ENCODE data around the gene RCCD1.
A peak's percentile ranks its signal among the peaks of the same experiment; 100 is the strongest.

Gene RCCD1

DNA sequence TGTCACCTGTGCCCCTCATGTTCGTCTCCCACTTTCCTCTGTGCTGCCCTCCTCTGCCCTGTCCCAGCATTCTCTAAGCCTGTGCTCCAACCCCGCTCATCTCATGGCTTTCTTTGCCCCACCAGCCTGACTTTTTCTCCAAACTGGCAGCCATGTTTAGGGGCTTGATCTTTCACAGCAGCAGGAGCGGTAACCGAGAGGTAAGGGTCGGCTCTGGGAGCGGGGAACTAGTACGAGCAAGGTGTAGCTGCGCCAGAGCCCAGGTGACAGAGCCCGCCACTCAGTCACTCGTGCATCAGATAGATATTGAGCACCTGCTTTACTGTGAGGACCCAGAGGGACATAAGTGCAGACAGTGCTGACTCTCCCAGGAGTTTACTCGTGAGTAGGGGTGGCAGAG lies 38.2 kb upstream of the RCCD1 start:
- ChIA-PET CTCF (interaction anchor here (0.7 kb wide), 1 partner anchor 9 kb away, joined by 3 read pairs; no protein-coding TSS in a partner anchor), POLR2A (no interaction called here)
- Histone ChIP-seq H3K27ac (ENCODE audit: extremely low read depth, low read depth, low read length) (no peak overlapping the region), H3K9me3 (ENCODE audit: control insufficient read depth, insufficient read depth, low read depth, low read length) (no peaks in the 10 kb centered on the region), H3K36me3 (ENCODE audit: control insufficient read depth in 2 of 2, insufficient read depth in 1 of 2, low read length in 2 of 2) (peaks cover 35 to 98% of the 10 kb centered on the region in 2 experiments), H3K4me3 (ENCODE audit: low read depth, low read length) (no peak overlapping the region), H3K4me1 (ENCODE audit: control insufficient read depth, insufficient read depth, low read length) (no peaks in the 10 kb centered on the region)
- TF ChIP-seq ZFP37 (tag by site-specific recombination; IDR thresholded peaks at IDR 0.05) (no peak), ZNF785 (tag by site-specific recombination; IDR thresholded peaks at IDR 0.05) (no peak), HOXA7 (CRISPR knock-in tag; IDR thresholded peaks at IDR 0.05; ENCODE audit: borderline replicate concordance) (no peak), ZNF585B (tag by site-specific recombination; IDR thresholded peaks at IDR 0.05) (no peak)

DNA sequence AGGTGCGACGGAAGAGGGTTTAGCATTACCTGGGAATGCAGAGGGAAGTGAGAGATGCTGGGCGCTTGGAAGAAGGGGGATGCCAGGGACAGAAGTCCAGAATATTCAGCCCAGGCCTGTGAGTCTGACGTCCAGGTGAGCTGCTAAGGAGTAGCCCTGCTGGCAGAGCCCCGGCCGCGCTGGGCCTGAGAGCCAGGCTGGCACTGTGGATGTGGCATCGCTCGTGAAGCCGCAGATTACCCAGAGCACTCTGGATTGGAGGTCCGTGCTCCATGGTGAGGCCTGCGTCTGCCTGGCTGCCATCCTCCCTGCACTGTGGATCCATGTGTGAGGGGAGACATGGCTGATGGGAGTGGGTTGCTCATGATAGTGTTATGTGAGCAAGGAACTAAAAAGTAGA lies 37.1 kb upstream of the RCCD1 start:
- ChIA-PET POLR2A (interaction anchor here (0.6 to 1.9 kb wide), 2 partner anchors 14 to 132 kb away, joined by 3 to 10 read pairs; partner anchors contain the start of gene MAN2A2), CTCF (interaction anchor here (0.5 to 2.1 kb wide), 4 partner anchors 15 to 22 kb away, joined by 3 to 7 read pairs (median 5); partner anchors contain the start of genes HDDC3 and MAN2A2)
- Histone ChIP-seq H3K27ac (ENCODE audit: extremely low read depth, low read depth, low read length) (no peak overlapping the region), H3K9me3 (ENCODE audit: control insufficient read depth, insufficient read depth, low read depth, low read length) (no peaks in the 10 kb centered on the region), H3K36me3 (ENCODE audit: control insufficient read depth in 2 of 2, insufficient read depth in 1 of 2, low read length in 2 of 2) (peaks cover 43 to 91% of the 10 kb centered on the region in 2 experiments), H3K4me3 (ENCODE audit: low read depth, low read length) (no peak overlapping the region), H3K4me1 (ENCODE audit: control insufficient read depth, insufficient read depth, low read length) (no peaks in the 10 kb centered on the region)
- no peak for TF ChIP-seq ZNF266 (tag by site-specific recombination; IDR thresholded peaks at IDR 0.05; ENCODE audit: low read depth)
- 0 out of 2 replicates have a peak, but pooled peaks have one; percentile 2 for TF ChIP-seq ZNF600 (tag by site-specific recombination; IDR thresholded peaks at IDR 0.05)

DNA sequence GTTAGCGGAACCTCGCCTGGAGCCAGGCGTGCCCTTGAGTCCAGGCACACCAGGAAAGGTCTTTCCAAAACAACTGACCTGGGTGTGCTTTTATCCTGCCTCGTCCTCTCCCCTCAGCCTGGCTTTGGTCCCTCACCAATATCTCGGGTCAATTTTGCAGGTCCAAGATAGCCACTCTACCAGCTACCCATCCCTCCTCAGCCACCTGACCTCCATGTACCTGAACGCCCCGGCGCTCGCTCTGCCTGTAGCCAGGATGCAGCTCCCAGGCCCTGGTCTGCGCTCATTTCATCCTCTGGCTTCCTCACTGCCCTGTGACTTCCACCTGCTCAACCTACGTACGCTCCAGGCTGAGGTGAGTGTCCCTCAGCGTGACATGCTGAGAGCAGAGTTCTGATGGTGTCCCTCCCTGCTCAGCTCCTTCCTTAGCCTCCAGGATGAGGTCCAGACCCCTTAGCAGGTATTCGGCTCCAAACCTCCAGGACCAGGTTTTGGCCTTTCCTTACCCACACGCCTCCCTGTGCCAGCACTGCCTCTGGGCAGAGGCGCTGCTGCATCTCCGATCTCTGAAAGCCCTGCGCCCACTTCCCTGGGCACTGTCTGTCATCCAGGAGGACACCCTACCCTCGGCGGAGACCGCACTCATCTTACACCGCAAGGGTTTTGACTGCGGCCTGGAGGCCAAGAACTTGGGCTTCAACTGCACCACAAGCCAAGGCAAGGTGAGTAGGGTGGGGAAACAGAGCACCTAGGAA lies 36.5 kb upstream of the RCCD1 start:
- TF ChIP-seq ZNF138 (tag by site-specific recombination; IDR thresholded peaks at IDR 0.05; ENCODE audit: borderline replicate concordance) (no peak), ZNF133 (tag by site-specific recombination; IDR thresholded peaks at IDR 0.05) (no peak), ZNF626 (tag by site-specific recombination; IDR thresholded peaks at IDR 0.05) (no peak), ZNF23 (tag by site-specific recombination; IDR thresholded peaks at IDR 0.05; ENCODE audit: borderline replicate concordance) (no peak), ZNF629 (tag by site-specific recombination; IDR thresholded peaks at IDR 0.05) (no peak), BCL11B (tag by site-specific recombination; IDR thresholded peaks at IDR 0.05; ENCODE audit: low read depth) (no peak), ZNF623 (tag by site-specific recombination; IDR thresholded peaks at IDR 0.05) (no peak), OVOL3 (tag by site-specific recombination; IDR thresholded peaks at IDR 0.05) (no peak), ZNF433 (tag by site-specific recombination; IDR thresholded peaks at IDR 0.05; ENCODE audit: low read depth) (no peak), ZNF157 (tag by site-specific recombination; IDR thresholded peaks at IDR 0.05) (no peak), ZBTB20 (tag by site-specific recombination; IDR thresholded peaks at IDR 0.05) (no peak), ZNF791 (tag by site-specific recombination; IDR thresholded peaks at IDR 0.05) (no peak), ZBTB21 (tag by site-specific recombination; IDR thresholded peaks at IDR 0.05) (no peak), ZNF585B (tag by site-specific recombination; IDR thresholded peaks at IDR 0.05) (no peak)
- TF ChIP-seq, protein P1, sequence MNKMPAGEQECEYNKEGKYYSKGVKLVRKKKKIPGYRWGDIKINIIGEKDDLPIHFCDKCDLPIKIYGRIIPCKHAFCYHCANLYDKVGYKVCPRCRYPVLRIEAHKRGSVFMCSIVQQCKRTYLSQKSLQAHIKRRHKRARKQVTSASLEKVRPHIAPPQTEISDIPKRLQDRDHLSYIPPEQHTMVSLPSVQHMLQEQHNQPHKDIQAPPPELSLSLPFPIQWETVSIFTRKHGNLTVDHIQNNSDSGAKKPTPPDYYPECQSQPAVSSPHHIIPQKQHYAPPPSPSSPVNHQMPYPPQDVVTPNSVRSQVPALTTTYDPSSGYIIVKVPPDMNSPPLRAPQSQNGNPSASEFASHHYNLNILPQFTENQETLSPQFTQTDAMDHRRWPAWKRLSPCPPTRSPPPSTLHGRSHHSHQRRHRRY (tag by site-specific recombination; IDR thresholded peaks at IDR 0.05): no peak
- H3K36me3 ChIP-seq (ENCODE audit: control insufficient read depth in 2 of 2, insufficient read depth in 1 of 2, low read length in 2 of 2): peaks cover 38 to 85% of the 10 kb centered on the region in 2 experiments
- no peak overlapping the region for H3K4me3 ChIP-seq (ENCODE audit: low read depth, low read length)
- no peak overlapping the region for H3K27ac ChIP-seq (ENCODE audit: extremely low read depth, low read depth, low read length)
- ChIA-PET CTCF (interaction anchor here (0.6 to 2.1 kb wide), 3 partner anchors 14 to 22 kb away, joined by 3 to 7 read pairs (median 7); partner anchors contain the start of genes HDDC3 and MAN2A2), POLR2A (interaction anchor here (0.6 to 1.9 kb wide), 3 partner anchors 8 to 132 kb away, joined by 3 to 10 read pairs (median 4); partner anchors contain the start of gene MAN2A2)
- no peaks in the 10 kb centered on the region for H3K4me1 ChIP-seq (ENCODE audit: control insufficient read depth, insufficient read depth, low read length)
- no peaks in the 10 kb centered on the region for H3K9me3 ChIP-seq (ENCODE audit: control insufficient read depth, insufficient read depth, low read depth, low read length)

All from HEK293 (cell line).